H9 (cell line): ENCODE results near the gene ZIC4. TPM values are rescaled to one million over a fixed set of nuclear protein-coding genes. Genes with fewer than 3 reads are reported as not detected.

Experiments used
- DNase-seq: peaks from one replicate; pipeline ENCODE4 v3.0.0-alpha.2; 2017
- H2AFZ ChIP-seq: one replicate; pipeline ENCODE4 v1.6.1; 2013; ENCODE audit warnings: mild to moderate bottlenecking, low read length, control low read depth, moderate library complexity
- H2AK5ac ChIP-seq: 2 replicates; pipeline ENCODE4 v1.6.1; 2013; ENCODE audit warnings: low read length, control low read depth, mixed read lengths; ENCODE audit not compliant: insufficient read length
- H2BK120ac ChIP-seq: one replicate; pipeline ENCODE4 v1.6.1; 2013; ENCODE audit warnings: low read depth, mild to moderate bottlenecking, low read length, control low read depth, inconsistent platforms; ENCODE audit not compliant: poor library complexity, severe bottlenecking
- H2BK12ac ChIP-seq: 2 replicates; pipeline ENCODE4 v1.6.1; 2013; ENCODE audit warnings: low read length, control low read depth, mixed read lengths, low read depth; ENCODE audit not compliant: insufficient read length
- H2BK15ac ChIP-seq: 2 replicates; pipeline ENCODE4 v1.6.1; 2013; ENCODE audit warnings: low read depth, low read length, control low read depth
- H2BK20ac ChIP-seq: one replicate; pipeline ENCODE4 v1.6.1; 2013; ENCODE audit warnings: low read depth, mild to moderate bottlenecking, low read length, control low read depth, inconsistent platforms; ENCODE audit not compliant: poor library complexity, severe bottlenecking
- H2BK5ac ChIP-seq: 2 replicates; pipeline ENCODE4 v1.6.1; 2013; ENCODE audit warnings: low read length, control low read depth, mixed read lengths; ENCODE audit not compliant: insufficient read length
- H3K14ac ChIP-seq: 2 replicates; pipeline ENCODE4 v1.6.1; 2013; ENCODE audit warnings: low read length, control low read depth; ENCODE audit not compliant: insufficient read depth
- H3K18ac ChIP-seq: 2 replicates; pipeline ENCODE4 v1.6.1; 2013; ENCODE audit warnings: low read depth, mild to moderate bottlenecking, mixed read lengths, low read length, control low read depth; ENCODE audit not compliant: insufficient read length
- H3K23ac ChIP-seq: 2 replicates; pipeline ENCODE4 v1.6.1; 2013; ENCODE audit warnings: low read length, control low read depth, mixed read lengths, low read depth; ENCODE audit not compliant: insufficient read length
- H3K23me2 ChIP-seq: 2 replicates; pipeline ENCODE4 v1.6.1; 2013; ENCODE audit warnings: low read depth, mild to moderate bottlenecking, mixed read lengths, low read length, control low read depth; ENCODE audit not compliant: insufficient read length, poor library complexity, severe bottlenecking
- H3K27ac ChIP-seq: 2 replicates; pipeline ENCODE4 v1.5.1; 2013; ENCODE audit warnings: low read length, control low read depth, mixed read lengths, low read depth; ENCODE audit not compliant: insufficient read length
- H3K27me3 ChIP-seq: 2 replicates; pipeline ENCODE4 v1.6.1; 2013; ENCODE audit warnings: low read length, control low read depth, inconsistent platforms; ENCODE audit not compliant: insufficient read depth
- H3K4ac ChIP-seq: 2 replicates; pipeline ENCODE4 v1.6.1; 2013; ENCODE audit warnings: low read depth, mild to moderate bottlenecking, control low read depth, inconsistent platforms, low read length, moderate library complexity
- H3K4me1 ChIP-seq: 2 replicates; pipeline ENCODE4 v1.6.1; 2013; ENCODE audit warnings: low read length, control low read depth, inconsistent platforms; ENCODE audit not compliant: insufficient read depth
- H3K4me2 ChIP-seq: 2 replicates; pipeline ENCODE4 v1.6.1; 2013; ENCODE audit warnings: low read length, control low read depth, mixed read lengths; ENCODE audit not compliant: insufficient read length, insufficient read depth
- H3K56ac ChIP-seq: 2 replicates; pipeline ENCODE4 v1.6.1; 2013; ENCODE audit warnings: low read depth, mild to moderate bottlenecking, mixed read lengths, low read length, control low read depth; ENCODE audit not compliant: insufficient read length
- H3K79me1 ChIP-seq: 2 replicates; pipeline ENCODE4 v1.6.1; 2013; ENCODE audit warnings: low read depth, mild to moderate bottlenecking, moderate library complexity, low read length, control low read depth, inconsistent platforms; ENCODE audit not compliant: insufficient read depth, poor library complexity, severe bottlenecking
- H3K79me2 ChIP-seq: 2 replicates; pipeline ENCODE4 v1.6.1; 2013; ENCODE audit warnings: low read length, control low read depth, inconsistent platforms; ENCODE audit not compliant: insufficient read depth
- H3K9ac ChIP-seq: 2 replicates; pipeline ENCODE4 v1.6.1; 2013; ENCODE audit warnings: low read length, control low read depth, mixed read lengths; ENCODE audit not compliant: insufficient read length; ENCODE audit errors: extremely low read depth
- H3K9me3 ChIP-seq: one replicate; pipeline ENCODE4 v1.6.1; 2013; ENCODE audit warnings: low read depth, low read length, inconsistent platforms; ENCODE audit not compliant: control insufficient read depth
- H3T11ph ChIP-seq: one replicate; pipeline ENCODE4 v1.6.1; 2013; ENCODE audit warnings: mild to moderate bottlenecking, low read length, control low read depth, inconsistent platforms
- H4K20me1 ChIP-seq: one replicate; pipeline ENCODE4 v1.6.1; 2013; ENCODE audit not compliant: control insufficient read depth, insufficient read length, insufficient read depth
- H4K5ac ChIP-seq: 2 replicates; pipeline ENCODE4 v1.6.1; 2013; ENCODE audit warnings: low read depth, mild to moderate bottlenecking, mixed read lengths, low read length, control low read depth; ENCODE audit not compliant: insufficient read length
- H4K8ac ChIP-seq: replicated peaks from 2 replicates; pipeline ENCODE4 v1.6.1; 2013; ENCODE audit warnings: low read length, control low read depth, mixed read lengths, low read depth; ENCODE audit not compliant: insufficient read length
- H4K91ac ChIP-seq: 2 replicates; pipeline ENCODE4 v1.6.1; 2013; ENCODE audit warnings: low read depth, mild to moderate bottlenecking, moderate library complexity, mixed read lengths, low read length, control low read depth; ENCODE audit not compliant: insufficient read length
- H3K27ac Mint-ChIP-seq, 3 experiments: 2 replicates in 2 of 3; 3 replicates in 1 of 3; pipeline ENCODE4 v1.8.0; 2020 to 2021; ENCODE audit warnings: mixed read lengths in 3 of 3, mild to moderate bottlenecking in 1 of 3, moderate library complexity in 1 of 3
- H3K27me3 Mint-ChIP-seq: 2 replicates; pipeline ENCODE4 v1.8.0; 2021; ENCODE audit warnings: low read depth, mild to moderate bottlenecking, moderate library complexity, mixed read lengths
- H3K36me3 Mint-ChIP-seq, 3 experiments: 2 replicates in 2 of 3; 3 replicates in 1 of 3; pipeline ENCODE4 v1.8.0; 2020 to 2021; ENCODE audit warnings: low read depth in 3 of 3, mixed read lengths in 3 of 3; ENCODE audit not compliant: insufficient read depth in 1 of 3
- H3K4me1 Mint-ChIP-seq, 2 experiments: 2 replicates each; pipeline ENCODE4 v1.8.0; 2020; ENCODE audit warnings: mixed read lengths in 2 of 2
- H3K4me3 Mint-ChIP-seq, 2 experiments: 2 replicates in 1 of 2; 3 replicates in 1 of 2; pipeline ENCODE4 v1.8.0; 2020 to 2021; ENCODE audit warnings: mild to moderate bottlenecking in 2 of 2, mixed read lengths in 2 of 2, moderate library complexity in 1 of 2
- H3K9me3 Mint-ChIP-seq, 2 experiments: 2 replicates in 1 of 2; 3 replicates in 1 of 2; pipeline ENCODE4 v1.8.0; 2020; ENCODE audit warnings: mild to moderate bottlenecking in 2 of 2, mixed read lengths in 2 of 2, moderate library complexity in 1 of 2
- WGBS: extraction: QIAGEN DNeasy Blood & Tissue Kit; methylation state at CpG from one replicate; pipeline ENCODE4 v1.1.7; 2013; ENCODE audit warnings: missing lambda C conversion rate, low lambda C conversion rate, mixed read lengths; ENCODE audit not compliant: insufficient read length; ENCODE audit errors: extremely low coverage; 5-methylcytosine and 5-hydroxymethylcytosine counted together
- total RNA-seq: library from RNA; stranded (reverse); gene quantifications from 2 replicates; pipeline ENCODE4 v1.2.1, GENCODE V29; 2021
- TF ChIP-seq, protein P1 (sequence below): fragments of 200-600 bp; sonication (generic); conservative IDR thresholded peaks from 3 replicates; pipeline ENCODE4 v1.8.0; 2021; ENCODE audit warnings: antibody characterized with exemption, mild to moderate bottlenecking

The ZIC4 gene
- total RNA-seq, 1 experiment from 2014 or later = not detected

DNA sequence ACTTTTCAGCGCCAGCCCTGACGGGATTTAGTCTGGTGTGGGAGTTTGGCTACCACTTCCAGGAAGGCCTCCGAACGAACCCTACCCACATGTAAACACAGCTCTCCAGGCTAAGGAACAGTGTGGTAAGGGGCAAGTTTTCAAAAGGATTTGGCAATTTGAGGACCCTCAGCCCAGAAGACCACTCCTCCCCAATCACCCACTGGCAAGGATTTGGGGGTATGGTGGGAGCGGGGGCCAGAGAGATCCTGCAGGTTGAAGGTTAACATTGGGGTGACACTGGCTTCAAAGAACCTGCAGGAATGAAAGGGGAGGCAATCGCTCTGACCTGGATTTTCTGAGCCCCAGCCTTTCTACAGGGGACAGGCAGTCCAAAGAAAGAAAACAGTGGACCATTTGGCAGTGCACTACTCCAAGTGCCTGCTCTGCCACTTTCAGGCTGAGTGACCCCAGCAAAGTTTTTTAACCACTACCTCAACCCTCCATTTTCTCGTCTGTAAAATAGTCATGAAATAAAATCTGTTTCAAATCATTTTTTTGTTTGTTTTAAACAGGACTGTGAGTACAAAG is 34.5 kb downstream of the ZIC4 start:
- Mint-ChIP-seq H3K4me3 (peak overlapping the region in 1 of 2 experiments; percentile 72; a peak in 2 of 5 replicates), H3K4me1 (peaks cover 28 to 64% of the 10 kb centered on the region in 2 experiments), H3K36me3 (no peaks in the 10 kb centered on the region; a peak in 1 of 7 replicates), H3K27me3 (peaks cover 100% of the 10 kb centered on the region), H3K27ac (no peak overlapping the region), H3K9me3 (peaks cover 0 to 2% of the 10 kb centered on the region in 2 experiments; a peak in 2 of 5 replicates)
- Histone ChIP-seq H3K27me3 (peaks cover 88% of the 10 kb centered on the region), H3K56ac (no peak overlapping the region), H3K4me2 (no peak overlapping the region), H3K79me2 (no peaks in the 10 kb centered on the region), H2BK120ac (no peak overlapping the region), H3K18ac (no peak overlapping the region), H3T11ph (no peak overlapping the region), H3K14ac (no peak overlapping the region), H2AK5ac (no peak overlapping the region), H2BK15ac (no peak overlapping the region), H3K4ac (no peak overlapping the region), H3K4me1 (no peaks in the 10 kb centered on the region), H2BK12ac (no peak overlapping the region), H4K8ac (no peak overlapping the region), H3K9ac (no peak overlapping the region), H2BK5ac (no peak overlapping the region), H3K9me3 (no peaks in the 10 kb centered on the region), H3K23me2 (no peaks in the 10 kb centered on the region), H3K23ac (no peak overlapping the region), H2AFZ (no peak overlapping the region), H3K27ac (no peak overlapping the region), H4K91ac (no peak overlapping the region), H3K79me1 (no peaks in the 10 kb centered on the region), H2BK20ac (no peak overlapping the region), H4K5ac (no peak overlapping the region), H4K20me1 (no peaks in the 10 kb centered on the region)
- no peak for DNase-seq
- TF ChIP-seq, protein P1, sequence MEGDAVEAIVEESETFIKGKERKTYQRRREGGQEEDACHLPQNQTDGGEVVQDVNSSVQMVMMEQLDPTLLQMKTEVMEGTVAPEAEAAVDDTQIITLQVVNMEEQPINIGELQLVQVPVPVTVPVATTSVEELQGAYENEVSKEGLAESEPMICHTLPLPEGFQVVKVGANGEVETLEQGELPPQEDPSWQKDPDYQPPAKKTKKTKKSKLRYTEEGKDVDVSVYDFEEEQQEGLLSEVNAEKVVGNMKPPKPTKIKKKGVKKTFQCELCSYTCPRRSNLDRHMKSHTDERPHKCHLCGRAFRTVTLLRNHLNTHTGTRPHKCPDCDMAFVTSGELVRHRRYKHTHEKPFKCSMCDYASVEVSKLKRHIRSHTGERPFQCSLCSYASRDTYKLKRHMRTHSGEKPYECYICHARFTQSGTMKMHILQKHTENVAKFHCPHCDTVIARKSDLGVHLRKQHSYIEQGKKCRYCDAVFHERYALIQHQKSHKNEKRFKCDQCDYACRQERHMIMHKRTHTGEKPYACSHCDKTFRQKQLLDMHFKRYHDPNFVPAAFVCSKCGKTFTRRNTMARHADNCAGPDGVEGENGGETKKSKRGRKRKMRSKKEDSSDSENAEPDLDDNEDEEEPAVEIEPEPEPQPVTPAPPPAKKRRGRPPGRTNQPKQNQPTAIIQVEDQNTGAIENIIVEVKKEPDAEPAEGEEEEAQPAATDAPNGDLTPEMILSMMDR = no peak
- WGBS = no CpG with 5 or more reads among the region's 7 CpGs
